Mammary epithelial cell (primary cell): Measurements from ENCODE around the gene KCTD20.

Source experiments
- CTCF ChIP-seq, 2 donors: IDR thresholded peaks in 1 of 2; conservative IDR thresholded peaks in 1 of 2; 2 replicates each; pipeline ENCODE4 v1.5.1; 2011 to 2012; ENCODE audit warnings: inconsistent platforms in 2 of 2, low read length in 2 of 2, mild to moderate bottlenecking in 2 of 2, control low read depth in 1 of 2, low read depth in 1 of 2; ENCODE audit not compliant: insufficient read depth in 1 of 2; ENCODE audit errors: extremely low read depth in 1 of 2
- EZH2 ChIP-seq: IDR thresholded peaks from 2 replicates; pipeline ENCODE4 v1.6.1; 2012; ENCODE audit warnings: low read length, inconsistent platforms, borderline replicate concordance

GRCh38 chr6:36419310-36419709 is 23.5 kb upstream of the KCTD20 start:
- no peak for TF ChIP-seq CTCF (conservative IDR thresholded peaks at IDR 0.05 in 1 of 2, IDR thresholded peaks at IDR 0.05 in 1 of 2; ENCODE audit: extremely low read depth in 1 of 2, insufficient read depth in 1 of 2, low read depth in 1 of 2, low read length in 2 of 2)
- no peak for TF ChIP-seq EZH2
